ENCODE data around the gene GALNT9. TPM values are rescaled to one million over a fixed set of nuclear protein-coding genes. Genes with fewer than 3 reads are reported as not detected.

Gene GALNT9
- total RNA-seq, 4 donors from 2014 or later: 1.6 TPM; not detected in 3

GRCh38 chr12:132317233-132317938 is 12.0 kb downstream of the GALNT9 start:
- 77 to 78% methylated on average over 19 of the region's 19 CpGs for WGBS, 2 donors
- Histone ChIP-seq H3K9me3 (peaks cover 0 to 16% (median under 1%) of the 10 kb centered on the region in 4 donors), H3K36me3 (no peaks in the 10 kb centered on the region), H3K4me1 (no peaks in the 10 kb centered on the region), H3K4me3 (no peak overlapping the region), H3K27ac (no peak overlapping the region), H3K27me3 (peaks cover 0 to 3% of the 10 kb centered on the region in 2 donors)
- no peak for DNase-seq (ENCODE audit: low spot score in 2 of 2)
- TF ChIP-seq CTCF (IDR thresholded peaks at IDR 0.05) (no peak), POLR2A (IDR thresholded peaks at IDR 0.05) (no peak), EP300 (IDR thresholded peaks at IDR 0.05) (no peak)

- Histone ChIP-seq H3K36me3 (no peaks in the 10 kb centered on the region), H3K4me1 (no peaks in the 10 kb centered on the region), H3K9me3 (peaks cover 0 to 23% (median 2%) of the 10 kb centered on the region in 4 donors), H3K4me3 (no peak overlapping the region), H3K27me3 (no peaks in the 10 kb centered on the region), H3K27ac (no peak overlapping the region)
- no peak for DNase-seq (ENCODE audit: low spot score in 2 of 2)
- WGBS, 2 donors: 68 to 72% methylated on average over 17 of the region's 17 CpGs
- TF ChIP-seq EP300 (IDR thresholded peaks at IDR 0.05) (no peak), POLR2A (IDR thresholded peaks at IDR 0.05) (no peak), CTCF (IDR thresholded peaks at IDR 0.05) (no peak)
Measured at GRCh38 chr12:132316497-132317232, 12.7 kb downstream of the GALNT9 start.

GRCh38 chr12:132315951-132316350 is 13.4 kb downstream of the GALNT9 start:
- H3K4me3 ChIP-seq: no peak overlapping the region
- H3K27ac ChIP-seq: no peak overlapping the region
- H3K4me1 ChIP-seq: no peaks in the 10 kb centered on the region
- no peak for DNase-seq (ENCODE audit: low spot score in 2 of 2)
- no peaks in the 10 kb centered on the region for H3K36me3 ChIP-seq
- WGBS, 2 donors: 54 to 60% methylated on average over 16 to 20 of the region's 20 CpGs
- TF ChIP-seq POLR2A (IDR thresholded peaks at IDR 0.05): no peak
- no peak for TF ChIP-seq EP300 (IDR thresholded peaks at IDR 0.05)
- no peak for TF ChIP-seq CTCF (IDR thresholded peaks at IDR 0.05)
- peaks cover 0 to 31% (median 2%) of the 10 kb centered on the region in 4 donors for H3K9me3 ChIP-seq
- no peaks in the 10 kb centered on the region for H3K27me3 ChIP-seq

GRCh38 chr12:132315507-132315906 is 13.9 kb downstream of the GALNT9 start:
- Histone ChIP-seq H3K9me3 (peaks cover 0 to 35% (median 2%) of the 10 kb centered on the region in 4 donors), H3K4me3 (no peak overlapping the region), H3K4me1 (no peaks in the 10 kb centered on the region), H3K27ac (no peak overlapping the region), H3K36me3 (no peaks in the 10 kb centered on the region), H3K27me3 (no peaks in the 10 kb centered on the region)
- 75 to 76% methylated on average over 19 of the region's 19 CpGs for WGBS, 2 donors
- no peak for TF ChIP-seq POLR2A (IDR thresholded peaks at IDR 0.05)
- TF ChIP-seq EP300 (IDR thresholded peaks at IDR 0.05): no peak
- no peak for TF ChIP-seq CTCF (IDR thresholded peaks at IDR 0.05)
- no peak for DNase-seq (ENCODE audit: low spot score in 2 of 2)

Measured in tibial nerve (tissue), 4 donors.